A673 (cell line): ENCODE data around the gene ANAPC15. TPM values are rescaled to one million over a fixed set of nuclear protein-coding genes. Genes with fewer than 3 reads are reported as not detected.
A peak's percentile ranks its signal among the peaks of the same experiment; 100 is the strongest.

Experiments
- BruUV-seq: library from RNA; stranded (reverse); fragments of 400-500 nt; replicated peaks from 2 replicates; lab custom pipeline; 2021; lab: Mats Ljungman, UMichigan
- CTCF ChIA-PET: fragments of 300-600 bp; sonication (Branson Sonifier 250); formaldehyde crosslinking; loops from one replicate; lab custom pipeline; 2022; ENCODE audit warnings: antibody characterized with exemption; lab: Charles Lee
- POLR2A ChIA-PET: fragments of 300-600 bp; sonication (Branson Sonifier 250); formaldehyde crosslinking; loops from one replicate; lab custom pipeline; 2022; ENCODE audit warnings: antibody characterized with exemption; ENCODE audit not compliant: low non-redundant PET; lab: Charles Lee
- DNase-seq: peaks from one replicate; pipeline ENCODE4 v3.0.0-alpha.2; 2015; ENCODE audit warnings: low spot score
- H3K27ac ChIP-seq: fragments of 200-600 bp; sonication (generic); 2 replicates; pipeline ENCODE4 v1.5.1; 2016; ENCODE audit warnings: mixed run types, low read depth, mild to moderate bottlenecking, mixed read lengths, antibody characterized with exemption, low read length; ENCODE audit not compliant: poor library complexity, severe bottlenecking
- H3K27me3 ChIP-seq: fragments of 200-600 bp; sonication (generic); replicated peaks from 2 replicates; pipeline ENCODE4 v1.6.1; 2017; ENCODE audit warnings: mixed run types, low read depth, mild to moderate bottlenecking, mixed read lengths, antibody characterized with exemption, low read length; ENCODE audit not compliant: insufficient read depth, poor library complexity
- H3K36me3 ChIP-seq: fragments of 200-600 bp; sonication (generic); 2 replicates; pipeline ENCODE4 v1.6.1; 2016; ENCODE audit warnings: mixed run types, mild to moderate bottlenecking, mixed read lengths, antibody characterized with exemption, low read length; ENCODE audit not compliant: insufficient read depth, poor library complexity, severe bottlenecking
- H3K4me1 ChIP-seq: fragments of 200-600 bp; sonication (generic); 2 replicates; pipeline ENCODE4 v1.6.1; 2017; ENCODE audit warnings: mixed run types, mild to moderate bottlenecking, mixed read lengths, antibody characterized with exemption, low read length; ENCODE audit not compliant: insufficient read depth, poor library complexity, severe bottlenecking
- H3K4me3 ChIP-seq: fragments of 200-600 bp; sonication (generic); 2 replicates; pipeline ENCODE4 v1.5.1; 2016; ENCODE audit warnings: low read depth, mixed run types, mild to moderate bottlenecking, mixed read lengths, low read length; ENCODE audit not compliant: poor library complexity, severe bottlenecking
- H3K9me3 ChIP-seq: fragments of 200-600 bp; sonication (generic); 2 replicates; pipeline ENCODE4 v1.6.1; 2016; ENCODE audit warnings: mixed run types, low read depth, mild to moderate bottlenecking, mixed read lengths, antibody characterized with exemption, low read length; ENCODE audit not compliant: poor library complexity, severe bottlenecking
- CTCF ChIP-seq: fragments of 300-800, 200-600 bp; sonication (generic); conservative IDR thresholded peaks from 2 replicates; pipeline ENCODE4 v1.5.1; 2017; ENCODE audit warnings: low read depth, mild to moderate bottlenecking, antibody characterized with exemption, low read length, moderate library complexity, mixed read lengths
- EZH2 ChIP-seq: fragments of 200-600 bp; sonication (generic); IDR thresholded peaks from 2 replicates; pipeline ENCODE4 v1.6.1; 2017; ENCODE audit warnings: borderline replicate concordance, low read depth, mild to moderate bottlenecking, mixed read lengths, antibody characterized with exemption, low read length; ENCODE audit not compliant: poor library complexity, severe bottlenecking
- intact Hi-C: fragments of 100-400 bp; cut with micrococcal nuclease; formaldehyde crosslinking; loops from one replicate; pipeline ENCODE4 v1.10.0; 2022; ENCODE audit not compliant: unreplicated experiment
- total RNA-seq: library from RNA; stranded (reverse); gene quantifications from 2 replicates; pipeline ENCODE4 v1.2.3, GENCODE V29; 2021

Gene ANAPC15
- total RNA-seq, 1 experiment from 2014 or later, result 57.2 TPM

- ChIA-PET CTCF (interaction anchor here (0.6 kb wide), 1 partner anchor 67 kb away, joined by 3 read pairs; no protein-coding TSS in a partner anchor), POLR2A (interaction anchor here (0.7 kb wide), 1 partner anchor 91 kb away, joined by 3 read pairs; no protein-coding TSS in a partner anchor)
- Histone ChIP-seq H3K4me1 (peaks cover 10% of the 10 kb centered on the region), H3K36me3 (no peaks in the 10 kb centered on the region), H3K4me3 (no peak overlapping the region), H3K27ac (no peak overlapping the region), H3K9me3 (no peaks in the 10 kb centered on the region), H3K27me3 (no peaks in the 10 kb centered on the region)
- no TSS peak for BruUV-seq
- DNase-seq, result no peak
- intact Hi-C loops, result no loop called here
- TF ChIP-seq CTCF (no peak), EZH2 (no peak)
Measured at GRCh38 chr11:72116019-72116755, 3.7 kb upstream of the ANAPC15 start.

- H3K9me3 ChIP-seq, result no peaks in the 10 kb centered on the region
- H3K27ac ChIP-seq, result no peak overlapping the region
- ChIA-PET CTCF (no interaction called here), POLR2A (no interaction called here)
- H3K4me1 ChIP-seq, result peaks cover 10% of the 10 kb centered on the region
- intact Hi-C loops, result loop anchor here (5.0 kb wide), 1 partner anchor 108 kb away; the partner anchor contains the start of gene INPPL1
- no peaks in the 10 kb centered on the region for H3K27me3 ChIP-seq
- BruUV-seq, result no TSS peak
- no peaks in the 10 kb centered on the region for H3K36me3 ChIP-seq
- TF ChIP-seq CTCF (no peak), EZH2 (no peak)
- no peak for DNase-seq
- no peak overlapping the region for H3K4me3 ChIP-seq
Measured at GRCh38 chr11:72114570-72114969, 2.1 kb upstream of the ANAPC15 start.

GRCh38 chr11:72112978-72113808, 698 bp upstream of the ANAPC15 start:
- Histone ChIP-seq H3K36me3 (no peaks in the 10 kb centered on the region), H3K9me3 (no peaks in the 10 kb centered on the region), H3K27ac (peak overlapping the region; percentile 99), H3K4me3 (peak overlapping the region; percentile 56), H3K27me3 (no peaks in the 10 kb centered on the region), H3K4me1 (peaks cover 10% of the 10 kb centered on the region)
- TF ChIP-seq EZH2 (no peak), CTCF (no peak)
- CTCF ChIA-PET, result no interaction called here
- POLR2A ChIA-PET, result interaction anchor here (0.6 kb wide), 1 partner anchor 33 kb away, joined by 4 read pairs; no protein-coding TSS in a partner anchor
- no peak for DNase-seq
- BruUV-seq, result TSS peak; percentile 99
- intact Hi-C loops, result loop anchor here (1.0 to 5.0 kb wide), 3 partner anchors 10 to 109 kb away; partner anchors contain the start of genes INPPL1, LAMTOR1, LRRC51 and NUMA1
